Fibroblast of mammary gland (primary cell): ENCODE data around the gene PGAM1.
A peak's percentile ranks its signal among the peaks of the same experiment; 100 is the strongest.

ENCODE experiments used
- DNase-seq: peaks from one replicate; pipeline ENCODE4 v3.0.0-alpha.2; 2010; ENCODE audit warnings: low read depth
- H3K4me3 ChIP-seq: 2 replicates; pipeline ENCODE4 v1.5.1; 2011; ENCODE audit warnings: low read depth, mild to moderate bottlenecking, low read length, moderate library complexity; ENCODE audit not compliant: control insufficient read depth
- TF ChIP-seq, protein P1 (sequence below): conservative IDR thresholded peaks from 2 replicates; pipeline ENCODE4 v1.5.1; 2011; ENCODE audit warnings: low read depth, low read length, inconsistent platforms; ENCODE audit not compliant: control insufficient read depth, insufficient read depth

PGAM1 gene

GRCh38 chr10:97452352-97452751, 26.4 kb downstream of the PGAM1 start:
- no peak for DNase-seq
- TF ChIP-seq, protein P1, sequence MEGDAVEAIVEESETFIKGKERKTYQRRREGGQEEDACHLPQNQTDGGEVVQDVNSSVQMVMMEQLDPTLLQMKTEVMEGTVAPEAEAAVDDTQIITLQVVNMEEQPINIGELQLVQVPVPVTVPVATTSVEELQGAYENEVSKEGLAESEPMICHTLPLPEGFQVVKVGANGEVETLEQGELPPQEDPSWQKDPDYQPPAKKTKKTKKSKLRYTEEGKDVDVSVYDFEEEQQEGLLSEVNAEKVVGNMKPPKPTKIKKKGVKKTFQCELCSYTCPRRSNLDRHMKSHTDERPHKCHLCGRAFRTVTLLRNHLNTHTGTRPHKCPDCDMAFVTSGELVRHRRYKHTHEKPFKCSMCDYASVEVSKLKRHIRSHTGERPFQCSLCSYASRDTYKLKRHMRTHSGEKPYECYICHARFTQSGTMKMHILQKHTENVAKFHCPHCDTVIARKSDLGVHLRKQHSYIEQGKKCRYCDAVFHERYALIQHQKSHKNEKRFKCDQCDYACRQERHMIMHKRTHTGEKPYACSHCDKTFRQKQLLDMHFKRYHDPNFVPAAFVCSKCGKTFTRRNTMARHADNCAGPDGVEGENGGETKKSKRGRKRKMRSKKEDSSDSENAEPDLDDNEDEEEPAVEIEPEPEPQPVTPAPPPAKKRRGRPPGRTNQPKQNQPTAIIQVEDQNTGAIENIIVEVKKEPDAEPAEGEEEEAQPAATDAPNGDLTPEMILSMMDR = no peak
- H3K4me3 ChIP-seq = no peak overlapping the region

DNA sequence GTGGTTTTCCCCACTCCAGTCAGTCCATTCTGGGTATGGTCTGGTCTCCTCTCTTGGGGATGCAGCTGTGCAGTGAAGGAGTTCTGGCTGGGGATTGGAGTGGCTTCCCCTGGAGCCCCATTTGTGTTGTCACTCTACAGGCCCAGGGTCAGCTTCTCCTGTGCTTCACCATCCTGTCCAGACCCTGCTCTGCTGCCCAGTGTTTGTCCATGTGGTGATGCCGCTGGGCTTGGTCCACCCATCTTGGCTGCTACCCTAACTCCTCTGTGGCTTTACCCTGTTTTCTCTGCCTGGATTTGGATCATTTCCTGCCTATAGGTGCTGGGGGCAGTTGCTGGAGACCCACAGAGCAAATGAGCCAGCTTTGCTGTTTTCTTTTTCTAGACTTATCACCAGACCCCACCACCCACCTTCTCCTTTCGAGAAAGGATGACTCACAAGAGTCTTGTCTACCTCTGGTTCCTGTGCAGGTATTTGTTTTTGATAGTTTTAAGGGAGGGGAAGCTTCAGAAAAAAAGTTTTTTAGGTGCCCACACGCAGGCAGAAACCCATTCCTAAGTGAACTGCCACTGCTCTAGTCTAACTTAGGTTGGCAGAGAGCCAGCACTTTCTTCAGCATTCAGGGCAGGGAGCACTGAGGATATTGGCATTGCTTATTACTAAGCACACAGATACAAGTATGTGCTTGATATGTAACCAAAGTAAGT, 28.5 kb downstream of the PGAM1 start:
- no peak overlapping the region for H3K4me3 ChIP-seq
- peak; percentile 45 for DNase-seq
- TF ChIP-seq, protein P1 = no peak

GRCh38 chr10:97456034-97456685, 30.2 kb downstream of the PGAM1 start:
- no peak overlapping the region for H3K4me3 ChIP-seq
- TF ChIP-seq, protein P1 = no peak
- no peak for DNase-seq

- TF ChIP-seq, protein P1 = no peak
Measured at GRCh38 chr10:97456686-97457065, 30.7 kb downstream of the PGAM1 start.

DNA sequence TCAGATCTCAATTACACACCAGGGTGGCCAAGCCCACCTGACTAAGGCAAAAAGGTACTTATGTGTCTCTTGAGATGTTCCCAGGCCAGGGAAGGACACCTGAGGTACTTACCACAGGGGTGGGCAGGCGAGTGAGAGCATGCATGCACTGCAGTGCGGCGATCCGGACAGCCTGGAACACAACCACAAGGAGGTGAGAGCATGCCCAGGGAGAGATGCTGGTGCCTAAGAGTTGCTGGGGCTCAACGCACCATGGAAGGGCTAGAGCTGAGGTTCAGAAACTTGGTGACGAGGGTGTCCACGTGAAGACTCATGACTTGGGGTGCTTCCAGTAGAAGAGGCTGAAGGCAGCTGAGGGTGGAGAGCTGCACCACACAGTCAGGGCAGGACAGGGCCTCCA, 33.1 kb downstream of the PGAM1 start:
- DNase-seq = no peak
- TF ChIP-seq, protein P1 = no peak
- no peak overlapping the region for H3K4me3 ChIP-seq

More at GRCh38 chr10:97456686-97457065, 30.7 kb downstream of the PGAM1 start:
- no peak overlapping the region for H3K4me3 ChIP-seq
- no peak for DNase-seq

DNA sequence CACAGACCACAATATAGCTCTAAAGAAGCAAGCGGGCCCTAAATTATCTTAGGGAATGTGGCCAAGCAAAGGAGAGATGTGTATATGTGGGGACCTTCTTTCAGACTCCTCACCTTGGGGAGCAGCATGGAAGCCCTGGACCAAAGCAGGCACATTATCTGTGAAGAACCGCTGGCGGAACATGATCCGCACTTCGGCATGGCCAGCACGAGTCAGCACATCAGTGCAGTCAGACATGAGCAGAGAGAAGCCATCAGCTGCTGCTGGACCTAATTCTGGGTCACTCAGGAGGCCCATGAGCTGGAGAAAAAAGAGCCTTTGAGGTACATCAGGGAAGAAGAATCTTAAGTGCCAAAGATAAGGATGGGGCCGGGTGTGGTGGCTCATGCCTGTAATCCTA, 33.9 kb downstream of the PGAM1 start:
- DNase-seq = no peak
- TF ChIP-seq, protein P1 = no peak
- no peak overlapping the region for H3K4me3 ChIP-seq
